ENCODE results near the gene KCNG1. TPM values are rescaled to one million over a fixed set of nuclear protein-coding genes. Genes with fewer than 3 reads are reported as not detected.

KCNG1 gene
- total and polyA plus RNA-seq, 2 experiments from 2014 or later, result 8.1 to 26.3 TPM

- TF ChIP-seq CREB1 (CRISPR knock-in tag; IDR thresholded peaks at IDR 0.05; ENCODE audit: low read depth) (no peak), NANOG (IDR thresholded peaks at IDR 0.05; ENCODE audit: borderline replicate concordance) (no peak), JUNB (IDR thresholded peaks at IDR 0.05; ENCODE audit: unreplicated experiment) (no peak), POLR2AphosphoS5 (IDR thresholded peaks at IDR 0.05; ENCODE audit: low read depth) (no peak), ETS1 (IDR thresholded peaks at IDR 0.05) (no peak), ZNF114 (CRISPR knock-in tag; IDR thresholded peaks at IDR 0.05) (no peak), STAT1 (IDR thresholded peaks at IDR 0.05; ENCODE audit: unreplicated experiment) (no peak)
- TF ChIP-seq, protein P1, sequence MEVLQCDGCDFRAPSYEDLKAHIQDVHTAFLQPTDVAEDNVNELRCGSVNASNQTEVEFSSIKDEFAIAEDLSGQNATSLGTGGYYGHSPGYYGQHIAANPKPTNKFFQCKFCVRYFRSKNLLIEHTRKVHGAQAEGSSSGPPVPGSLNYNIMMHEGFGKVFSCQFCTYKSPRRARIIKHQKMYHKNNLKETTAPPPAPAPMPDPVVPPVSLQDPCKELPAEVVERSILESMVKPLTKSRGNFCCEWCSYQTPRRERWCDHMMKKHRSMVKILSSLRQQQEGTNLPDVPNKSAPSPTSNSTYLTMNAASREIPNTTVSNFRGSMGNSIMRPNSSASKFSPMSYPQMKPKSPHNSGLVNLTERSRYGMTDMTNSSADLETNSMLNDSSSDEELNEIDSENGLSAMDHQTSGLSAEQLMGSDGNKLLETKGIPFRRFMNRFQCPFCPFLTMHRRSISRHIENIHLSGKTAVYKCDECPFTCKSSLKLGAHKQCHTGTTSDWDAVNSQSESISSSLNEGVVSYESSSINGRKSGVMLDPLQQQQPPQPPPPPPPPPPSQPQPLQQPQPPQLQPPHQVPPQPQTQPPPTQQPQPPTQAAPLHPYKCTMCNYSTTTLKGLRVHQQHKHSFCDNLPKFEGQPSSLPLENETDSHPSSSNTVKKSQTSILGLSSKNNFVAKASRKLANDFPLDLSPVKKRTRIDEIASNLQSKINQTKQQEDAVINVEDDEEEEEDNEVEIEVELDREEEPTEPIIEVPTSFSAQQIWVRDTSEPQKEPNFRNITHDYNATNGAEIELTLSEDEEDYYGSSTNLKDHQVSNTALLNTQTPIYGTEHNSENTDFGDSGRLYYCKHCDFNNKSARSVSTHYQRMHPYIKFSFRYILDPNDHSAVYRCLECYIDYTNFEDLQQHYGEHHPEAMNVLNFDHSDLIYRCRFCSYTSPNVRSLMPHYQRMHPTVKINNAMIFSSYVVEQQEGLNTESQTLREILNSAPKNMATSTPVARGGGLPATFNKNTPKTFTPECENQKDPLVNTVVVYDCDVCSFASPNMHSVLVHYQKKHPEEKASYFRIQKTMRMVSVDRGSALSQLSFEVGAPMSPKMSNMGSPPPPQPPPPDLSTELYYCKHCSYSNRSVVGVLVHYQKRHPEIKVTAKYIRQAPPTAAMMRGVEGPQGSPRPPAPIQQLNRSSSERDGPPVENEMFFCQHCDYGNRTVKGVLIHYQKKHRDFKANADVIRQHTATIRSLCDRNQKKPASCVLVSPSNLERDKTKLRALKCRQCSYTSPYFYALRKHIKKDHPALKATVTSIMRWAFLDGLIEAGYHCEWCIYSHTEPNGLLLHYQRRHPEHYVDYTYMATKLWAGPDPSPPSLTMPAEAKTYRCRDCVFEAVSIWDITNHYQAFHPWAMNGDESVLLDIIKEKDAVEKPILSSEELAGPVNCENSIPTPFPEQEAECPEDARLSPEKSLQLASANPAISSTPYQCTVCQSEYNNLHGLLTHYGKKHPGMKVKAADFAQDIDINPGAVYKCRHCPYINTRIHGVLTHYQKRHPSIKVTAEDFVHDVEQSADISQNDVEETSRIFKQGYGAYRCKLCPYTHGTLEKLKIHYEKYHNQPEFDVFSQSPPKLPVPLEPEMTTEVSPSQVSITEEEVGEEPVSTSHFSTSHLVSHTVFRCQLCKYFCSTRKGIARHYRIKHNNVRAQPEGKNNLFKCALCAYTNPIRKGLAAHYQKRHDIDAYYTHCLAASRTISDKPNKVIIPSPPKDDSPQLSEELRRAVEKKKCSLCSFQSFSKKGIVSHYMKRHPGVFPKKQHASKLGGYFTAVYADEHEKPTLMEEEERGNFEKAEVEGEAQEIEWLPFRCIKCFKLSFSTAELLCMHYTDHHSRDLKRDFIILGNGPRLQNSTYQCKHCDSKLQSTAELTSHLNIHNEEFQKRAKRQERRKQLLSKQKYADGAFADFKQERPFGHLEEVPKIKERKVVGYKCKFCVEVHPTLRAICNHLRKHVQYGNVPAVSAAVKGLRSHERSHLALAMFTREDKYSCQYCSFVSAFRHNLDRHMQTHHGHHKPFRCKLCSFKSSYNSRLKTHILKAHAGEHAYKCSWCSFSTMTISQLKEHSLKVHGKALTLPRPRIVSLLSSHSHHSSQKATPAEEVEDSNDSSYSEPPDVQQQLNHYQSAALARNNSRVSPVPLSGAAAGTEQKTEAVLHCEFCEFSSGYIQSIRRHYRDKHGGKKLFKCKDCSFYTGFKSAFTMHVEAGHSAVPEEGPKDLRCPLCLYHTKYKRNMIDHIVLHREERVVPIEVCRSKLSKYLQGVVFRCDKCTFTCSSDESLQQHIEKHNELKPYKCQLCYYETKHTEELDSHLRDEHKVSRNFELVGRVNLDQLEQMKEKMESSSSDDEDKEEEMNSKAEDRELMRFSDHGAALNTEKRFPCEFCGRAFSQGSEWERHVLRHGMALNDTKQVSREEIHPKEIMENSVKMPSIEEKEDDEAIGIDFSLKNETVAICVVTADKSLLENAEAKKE (CRISPR knock-in tag; IDR thresholded peaks at IDR 0.05), result no peak
- peaks cover 2% of the 10 kb centered on the region for H3K27me3 Mint-ChIP-seq (ENCODE audit: insufficient read depth, low read depth, poor library complexity)
- no peak overlapping the region for H3K4me3 Mint-ChIP-seq
- Histone ChIP-seq H3K27ac (ENCODE audit: low read depth) (no peak overlapping the region), H3K36me3 (ENCODE audit: insufficient read depth) (no peaks in the 10 kb centered on the region), H2AFZ (no peak overlapping the region), H3K27me3 (ENCODE audit: insufficient read depth) (no peaks in the 10 kb centered on the region), H3K4me1 (ENCODE audit: insufficient read depth) (no peaks in the 10 kb centered on the region), H3K79me2 (replicated peaks; ENCODE audit: insufficient read depth) (no peaks in the 10 kb centered on the region), H4K20me1 (replicated peaks; ENCODE audit: insufficient read depth) (no peaks in the 10 kb centered on the region; the same call in 1 of the 2 replicates), H3K9me2 (ENCODE audit: insufficient read depth) (no peaks in the 10 kb centered on the region), H3F3A (replicated peaks; ENCODE audit: low read depth) (no peaks in the 10 kb centered on the region), H3K4me3 (no peak overlapping the region), H3K4me2 (no peak overlapping the region)
- H3K9me3 Mint-ChIP-seq, result peaks cover 3% of the 10 kb centered on the region; the same call in 1 of the 3 replicates
- no peak overlapping the region for H3K27ac Mint-ChIP-seq
- DNase-seq (ENCODE audit: low spot score) (no peak), ATAC-seq (no peak)
- no peaks in the 10 kb centered on the region for H3K4me1 Mint-ChIP-seq
- no peaks in the 10 kb centered on the region for H3K36me3 Mint-ChIP-seq (ENCODE audit: low read depth)
Observed at GRCh38 chr20:51050531-51051075, 27.7 kb upstream of the KCNG1 start.
